HG03354 (cell line): ENCODE data around the gene MOGAT1.
A peak's percentile ranks its signal among the peaks of the same experiment; 100 is the strongest.
"Not testable (repeated sequence)": the region's sequence is repeated elsewhere in the genome, so short reads cannot be mapped to it uniquely, and the experiment has no call there.

Experiments used
- ATAC-seq: cut with Tn5 transposase; IDR thresholded peaks from one replicate; pipeline ENCODE4 v1.9.1; 2021; ENCODE audit warnings: mild to moderate bottlenecking; ENCODE audit not compliant: unreplicated experiment, poor library complexity, severe bottlenecking

The MOGAT1 gene

DNA sequence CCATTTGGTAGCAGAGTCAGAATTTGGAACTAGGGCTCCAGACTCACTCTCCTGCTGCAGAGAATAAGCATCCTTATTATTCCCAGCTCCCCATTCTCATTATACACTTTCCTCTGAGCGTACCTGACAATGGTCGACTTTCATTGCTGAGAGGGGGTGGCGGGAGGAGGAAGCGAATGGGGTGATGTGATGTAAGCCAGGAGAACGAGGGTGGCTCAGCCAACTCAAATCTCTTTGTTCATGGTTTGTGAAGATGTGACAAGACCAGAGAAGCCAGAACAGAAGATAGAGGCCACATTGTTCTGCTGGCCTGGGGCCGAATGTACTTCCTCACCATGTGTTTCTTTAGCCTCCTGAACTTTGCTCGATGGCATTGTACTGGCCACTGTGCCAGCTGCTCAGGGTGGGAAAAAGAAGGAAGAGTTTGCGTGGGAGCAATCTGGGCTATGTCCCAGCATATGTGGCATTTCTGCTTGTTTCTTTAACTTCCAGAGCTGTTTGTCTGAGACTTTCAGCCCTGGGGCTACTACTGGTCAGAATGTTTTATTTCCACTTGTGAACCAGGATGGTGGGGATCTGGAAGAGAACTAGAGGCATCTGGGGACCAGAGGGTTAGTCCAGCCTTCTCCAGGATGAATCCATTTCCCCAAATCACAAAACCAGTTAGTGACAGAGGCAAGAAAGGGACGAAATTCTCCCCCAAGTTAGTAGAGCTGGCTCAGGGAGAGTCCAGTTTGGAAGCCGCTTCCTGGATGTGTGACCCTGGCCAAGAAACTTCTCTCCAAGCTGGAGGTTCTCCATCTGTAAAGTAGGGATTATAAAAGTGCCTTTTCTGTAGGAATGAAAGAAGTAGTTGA, 62.6 kb downstream of the MOGAT1 start:
- ATAC-seq: no peak

DNA sequence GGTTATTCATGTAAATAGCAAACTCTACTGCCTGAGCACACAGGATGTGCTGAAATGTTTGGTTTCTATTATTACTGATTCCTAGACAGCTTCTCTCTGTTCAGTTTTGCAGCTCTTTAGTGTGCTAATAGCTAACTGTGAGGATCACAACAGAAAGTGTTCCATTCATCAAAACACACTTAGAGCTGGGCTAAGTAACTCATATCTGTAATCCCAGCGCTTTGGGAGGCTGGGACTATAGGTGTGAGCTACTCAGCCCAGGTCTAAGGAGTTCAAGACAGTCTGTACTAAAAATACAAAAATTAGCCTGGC, 63.2 kb downstream of the MOGAT1 start:
- peak; percentile 81 for ATAC-seq

DNA sequence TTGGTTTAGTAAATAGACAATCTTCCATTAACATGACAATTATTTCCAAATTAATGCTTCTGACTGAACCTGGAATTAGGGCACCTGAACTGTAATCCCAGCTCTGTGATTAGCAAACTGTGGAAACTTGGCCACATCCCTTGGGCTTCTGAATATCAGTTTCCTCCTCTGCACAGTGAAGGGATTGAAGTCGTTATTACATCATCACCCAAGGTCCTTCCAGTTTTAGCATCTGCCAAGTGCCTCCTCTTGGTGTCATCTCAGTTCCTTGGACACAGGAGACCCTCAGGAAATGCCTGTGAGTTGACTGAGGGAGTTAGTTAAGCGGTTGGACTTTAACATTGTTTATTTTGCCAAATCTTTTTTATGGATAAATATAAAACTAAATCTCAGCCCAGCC, 64.8 kb downstream of the MOGAT1 start:
- ATAC-seq: no peak

DNA sequence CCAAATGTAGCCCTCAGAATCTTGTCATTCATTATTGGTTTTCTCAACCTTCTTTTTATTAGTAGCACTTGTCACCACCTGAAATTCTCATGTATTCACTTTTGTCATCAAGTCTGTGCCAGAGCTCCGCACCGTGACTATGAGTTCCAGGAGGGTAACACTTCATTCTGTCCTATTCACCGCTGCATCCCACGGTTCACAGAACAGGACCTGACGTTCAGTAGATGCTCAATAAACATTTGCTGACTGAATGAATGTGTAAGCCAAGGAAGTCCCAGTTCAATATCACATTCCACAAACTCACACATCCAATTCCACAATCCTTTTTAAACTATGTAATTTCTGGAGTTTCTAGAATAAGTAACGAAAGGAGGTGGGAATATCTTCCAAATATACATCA, 65.5 kb downstream of the MOGAT1 start:
- ATAC-seq: no peak

DNA sequence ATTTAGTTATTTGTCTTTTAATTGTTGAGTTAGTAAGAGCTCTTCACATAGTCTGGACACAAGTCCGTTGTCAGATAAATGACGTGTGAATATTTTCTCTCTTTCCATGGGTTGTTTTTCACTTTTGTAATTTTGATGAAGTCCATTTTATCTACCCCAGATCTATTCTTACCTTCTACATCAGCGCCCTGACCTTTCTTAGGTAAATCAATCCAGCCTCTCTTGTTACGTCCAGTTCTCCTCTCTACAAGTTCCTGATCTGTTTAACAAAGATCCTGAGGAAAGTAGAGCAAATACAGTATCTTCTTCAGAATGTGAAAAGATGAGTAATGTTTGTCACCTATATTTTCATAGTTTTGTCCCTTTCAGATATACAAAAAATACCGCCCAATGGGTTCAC, 66.9 kb downstream of the MOGAT1 start:
- ATAC-seq: no peak

DNA sequence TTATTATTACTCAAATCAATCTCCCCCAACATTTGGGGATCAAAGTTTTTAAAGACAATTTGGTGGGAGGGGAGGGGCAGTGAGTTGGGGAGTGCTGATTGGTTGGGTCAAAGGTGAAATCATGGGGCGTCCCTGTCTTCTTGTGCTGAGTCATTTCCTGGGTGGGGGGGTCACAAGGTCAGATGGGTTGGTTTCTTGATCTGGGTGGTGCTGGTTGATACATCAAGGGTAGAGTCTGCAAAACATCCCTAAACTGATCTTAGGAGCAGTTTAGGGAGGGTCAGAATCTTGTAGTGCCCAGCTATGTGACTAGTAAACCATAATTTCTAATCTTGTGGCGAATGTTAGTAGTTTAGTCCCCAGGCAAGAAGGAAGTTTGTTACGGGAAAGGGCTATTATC, 67.4 kb downstream of the MOGAT1 start:
- ATAC-seq: no peak

DNA sequence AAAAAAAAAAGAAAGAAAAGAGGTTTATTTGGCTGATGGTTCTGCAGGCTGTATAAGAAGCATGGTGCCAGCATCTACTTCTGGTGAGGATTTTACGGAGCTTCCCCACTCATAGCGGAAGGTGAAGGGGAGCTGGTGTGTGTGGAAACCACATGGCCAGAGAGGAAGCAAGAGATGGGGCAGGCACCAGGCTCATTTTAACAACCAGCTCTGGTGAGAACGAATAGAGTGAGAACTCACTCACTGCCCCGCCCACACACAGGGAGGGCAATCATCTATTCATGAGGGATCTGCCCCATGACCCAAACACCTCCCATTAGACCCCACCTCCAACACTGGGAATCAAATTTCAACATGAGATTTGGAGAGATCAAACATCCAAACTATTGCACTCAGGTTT, 68.5 kb downstream of the MOGAT1 start:
- ATAC-seq: no peak

DNA sequence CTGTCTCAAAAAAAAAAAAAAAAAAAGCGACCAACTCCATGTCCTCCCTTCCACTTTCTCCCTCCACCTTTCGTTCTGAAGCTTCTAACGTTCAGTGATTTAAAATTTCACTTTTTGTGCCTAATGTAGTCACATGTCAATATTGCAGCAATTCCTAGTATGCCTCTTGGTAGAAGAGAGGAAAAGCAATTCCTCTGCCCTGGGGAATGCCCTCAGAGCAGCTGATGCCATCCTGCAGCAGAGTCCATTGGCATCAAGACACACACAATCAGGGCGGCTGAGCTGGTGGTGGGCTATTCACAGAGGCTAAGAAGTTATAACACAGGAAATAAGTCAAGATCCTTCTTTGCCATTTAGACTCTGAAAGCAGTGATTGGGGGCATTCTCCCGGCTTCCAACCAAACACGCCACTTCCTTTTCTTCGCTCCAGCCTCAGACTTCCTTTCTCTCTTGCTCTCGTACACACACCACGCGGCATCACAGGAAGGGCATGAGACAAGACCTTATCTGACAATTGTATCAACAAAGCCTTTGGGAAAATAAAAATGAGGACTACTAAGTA, 71.9 kb downstream of the MOGAT1 start:
- ATAC-seq: no peak

DNA sequence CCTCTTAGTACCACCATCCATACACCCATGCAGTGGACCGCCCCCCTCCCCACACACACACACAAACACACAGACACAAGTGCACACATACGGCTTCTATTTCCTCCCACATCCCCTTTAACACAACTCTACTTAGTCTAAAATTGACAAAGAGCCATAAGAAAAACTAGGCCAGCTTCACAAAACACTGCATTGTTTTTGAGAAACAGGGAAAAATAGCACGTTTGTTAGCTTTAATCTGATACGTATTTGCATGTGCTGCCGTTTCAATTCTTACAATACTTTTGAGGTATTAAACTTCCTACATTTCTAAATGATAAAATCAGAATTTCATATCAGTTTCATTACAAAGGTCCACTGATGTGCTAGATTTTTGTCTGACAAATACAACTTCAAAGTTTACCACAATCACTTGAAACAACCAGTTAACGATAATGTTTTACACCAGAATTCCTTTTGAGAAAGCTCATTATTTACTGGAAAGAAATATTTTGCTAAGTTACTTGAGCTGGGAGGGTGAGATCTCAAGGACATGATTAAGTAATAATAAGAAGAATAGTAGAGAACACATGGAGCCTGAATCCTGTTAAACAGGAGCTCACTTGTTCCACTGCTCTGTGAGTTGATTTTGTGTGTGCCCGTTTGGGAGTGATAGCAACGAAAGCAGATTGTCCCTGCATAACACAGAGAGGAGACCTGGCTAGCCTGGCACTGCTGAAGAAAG, 74.5 kb downstream of the MOGAT1 start:
- no peak for ATAC-seq

DNA sequence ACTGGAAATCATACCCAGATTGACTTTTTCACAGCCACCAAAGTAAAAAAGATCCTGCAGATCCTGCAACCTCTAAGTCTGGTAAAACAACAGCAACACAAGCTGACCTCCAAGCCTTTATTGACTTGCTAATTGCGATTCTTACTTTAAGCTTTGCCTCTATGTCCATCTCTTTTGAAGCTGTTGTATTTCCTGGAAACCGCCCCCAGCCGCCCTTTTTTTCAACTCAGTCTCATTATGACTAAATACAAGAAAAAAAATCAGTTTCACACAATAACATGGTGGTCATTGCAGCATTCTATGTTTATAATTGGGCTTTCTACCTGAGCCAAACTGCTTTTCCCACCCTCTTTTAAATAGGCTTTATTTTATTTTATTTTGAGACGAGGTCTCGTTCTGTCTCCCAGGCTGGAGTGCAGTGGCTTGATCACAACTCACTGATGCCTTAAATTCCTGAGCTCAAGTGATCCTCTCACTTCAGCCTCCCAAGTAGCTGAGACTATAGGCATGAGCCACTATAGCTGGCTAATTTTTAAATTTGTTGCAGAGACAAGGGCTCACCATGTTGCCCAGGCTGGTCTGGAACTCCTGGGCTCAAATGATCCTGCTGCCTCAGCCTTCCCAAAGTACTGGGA, 76.2 kb downstream of the MOGAT1 start:
- peak; percentile 74 for ATAC-seq

DNA sequence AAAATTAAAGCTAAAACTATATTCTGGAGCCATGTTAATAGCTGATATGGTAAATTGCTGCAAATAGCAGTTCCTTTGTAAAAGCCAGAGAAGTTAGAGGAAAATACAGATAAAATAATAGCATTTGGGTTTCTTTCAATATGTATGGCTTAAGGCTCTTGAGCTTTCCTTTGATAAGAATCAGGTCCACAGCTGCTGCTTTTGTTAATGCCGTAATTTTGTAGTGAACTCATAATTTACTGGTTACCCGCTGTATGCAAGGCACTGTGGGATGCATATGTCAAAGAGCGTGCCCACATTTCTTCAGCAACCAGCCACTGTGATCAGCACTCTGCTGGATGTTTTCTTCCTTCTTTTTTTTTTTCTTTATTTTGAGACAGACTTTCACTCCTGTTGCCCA, 79.1 kb downstream of the MOGAT1 start:
- ATAC-seq: no peak

DNA sequence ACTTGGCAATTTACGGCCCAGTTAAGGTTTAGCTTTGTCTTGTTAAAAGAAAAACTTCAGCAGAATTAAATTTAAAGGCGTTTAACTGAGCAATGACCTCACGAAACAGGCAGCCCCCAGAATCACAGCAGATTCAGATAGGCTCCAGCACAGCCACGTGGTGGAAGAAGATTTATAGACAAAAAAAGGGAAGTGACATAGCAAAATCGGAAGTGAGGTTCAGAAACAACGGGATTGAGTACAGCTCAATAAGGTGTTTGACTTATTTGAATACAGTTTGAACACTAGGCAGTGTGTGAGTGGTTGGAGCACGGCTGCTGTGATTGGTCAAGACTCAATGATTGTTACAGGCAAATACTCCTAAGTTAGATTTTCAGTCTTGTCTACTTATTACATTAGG, 79.8 kb downstream of the MOGAT1 start:
- ATAC-seq: peak; percentile 51

DNA sequence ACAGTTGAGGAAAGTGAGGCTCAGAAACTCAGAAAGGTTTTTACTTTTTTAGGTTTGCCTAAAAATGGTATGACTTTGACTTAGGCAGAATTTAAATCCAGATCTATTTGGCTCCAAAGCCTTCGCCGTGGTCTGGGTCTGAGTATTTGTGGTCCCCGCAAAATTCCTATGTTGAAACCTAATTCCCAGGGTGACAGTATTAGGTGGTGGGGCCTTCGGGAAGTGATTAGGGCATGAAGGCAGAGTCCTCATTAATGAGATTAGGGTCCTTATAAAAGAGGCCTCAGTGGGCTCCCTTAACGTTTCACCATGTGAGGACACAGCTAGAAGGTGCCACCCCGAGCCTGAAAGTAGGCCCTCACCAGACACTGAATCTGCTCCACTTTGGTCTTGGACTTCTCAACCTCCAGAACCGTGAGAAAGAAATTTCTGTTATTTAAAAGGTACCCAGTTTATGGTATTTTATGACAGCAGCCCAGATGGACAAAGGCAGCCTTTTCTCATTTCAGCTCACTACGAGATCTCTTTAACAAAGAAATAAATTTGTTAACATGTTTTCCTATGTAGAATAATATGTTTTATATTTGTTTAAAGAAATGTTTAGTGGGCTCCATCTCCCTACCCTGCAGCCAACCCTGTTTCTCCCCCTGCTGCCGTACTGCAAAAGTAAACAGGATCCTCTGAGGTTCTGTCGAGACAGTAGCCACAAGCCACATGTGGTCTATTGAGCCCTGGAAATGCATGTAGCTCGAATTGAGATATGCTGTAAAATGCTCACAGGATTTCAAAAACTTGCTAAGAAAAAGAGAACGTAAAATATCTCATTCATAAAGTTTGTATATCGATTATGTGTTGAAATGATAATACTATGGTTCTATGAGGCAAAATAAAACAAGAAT, 80.6 kb downstream of the MOGAT1 start:
- no peak for ATAC-seq

DNA sequence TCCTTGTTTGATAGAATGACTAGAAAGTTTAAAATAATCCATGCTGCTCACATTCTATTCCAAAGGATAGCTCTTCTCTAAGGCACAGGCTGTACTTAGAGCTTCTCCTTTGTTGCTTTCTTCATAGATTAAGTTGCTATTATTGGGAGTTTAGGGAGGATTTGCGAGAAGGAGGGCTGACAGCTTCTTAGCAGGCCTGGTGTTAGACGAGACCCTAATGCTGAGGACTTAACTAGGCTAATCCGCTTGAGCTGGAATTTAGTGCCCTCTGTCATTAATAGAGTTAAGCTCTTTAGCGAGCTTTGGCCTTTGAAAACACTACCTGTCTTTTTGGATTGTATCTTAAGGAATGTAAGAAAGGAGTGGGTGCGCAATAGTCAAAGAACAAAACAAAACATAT, 81.3 kb downstream of the MOGAT1 start:
- no peak for ATAC-seq

DNA sequence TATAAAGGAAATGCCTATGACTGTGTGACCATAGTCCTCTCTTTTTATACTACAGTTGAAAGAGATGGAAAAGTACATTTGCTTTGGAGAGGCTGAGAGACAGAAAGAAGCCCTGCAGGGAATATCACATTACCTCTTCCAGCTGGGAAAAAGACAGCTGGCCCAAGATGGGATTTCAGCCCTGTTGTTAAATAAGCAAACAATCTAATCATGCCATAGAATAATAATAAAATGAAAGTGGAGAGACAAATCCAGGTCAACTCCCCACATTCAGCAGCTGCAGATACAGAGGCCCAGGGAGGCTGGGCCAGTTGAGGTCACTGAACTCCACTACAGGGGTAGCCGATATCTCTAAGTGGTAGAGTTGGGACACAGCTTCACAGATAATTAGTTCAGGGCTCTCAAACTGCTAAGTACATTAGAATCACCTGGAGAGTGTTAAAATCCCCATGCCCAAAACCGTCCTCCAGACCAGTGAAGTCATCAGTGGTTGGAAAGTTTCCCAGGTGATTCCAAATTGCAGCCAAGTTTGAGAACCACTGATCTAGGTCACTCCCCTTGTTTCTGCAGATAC, 81.9 kb downstream of the MOGAT1 start:
- ATAC-seq: no peak

DNA sequence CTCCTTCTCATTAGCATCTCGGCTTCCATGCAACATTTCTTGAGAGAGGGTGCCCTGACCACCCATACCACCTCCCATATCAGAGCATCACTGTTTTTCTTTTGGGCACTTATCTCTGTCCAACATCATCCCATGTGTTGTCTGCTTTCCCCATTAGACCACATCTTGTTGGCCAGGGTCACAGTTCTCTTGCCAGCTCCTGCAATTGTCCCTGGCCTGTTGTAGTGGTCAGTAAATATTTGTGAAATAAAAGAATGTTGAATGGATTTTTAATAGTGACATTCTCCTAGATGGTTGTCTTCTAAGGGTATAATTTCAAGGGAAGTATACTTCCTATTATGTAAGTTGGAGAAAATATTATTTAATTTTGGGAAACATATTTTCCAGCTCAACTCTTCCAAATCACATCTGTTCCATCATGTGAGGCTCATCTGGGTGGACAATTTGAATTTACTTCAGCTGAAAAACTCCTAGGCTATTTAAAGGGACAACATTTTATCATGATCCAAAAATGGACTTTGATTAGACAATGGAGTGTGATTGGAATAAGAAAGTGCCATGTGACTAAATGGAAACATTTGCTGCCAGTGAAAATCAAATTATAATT, 83.0 kb downstream of the MOGAT1 start:
- no peak for ATAC-seq

DNA sequence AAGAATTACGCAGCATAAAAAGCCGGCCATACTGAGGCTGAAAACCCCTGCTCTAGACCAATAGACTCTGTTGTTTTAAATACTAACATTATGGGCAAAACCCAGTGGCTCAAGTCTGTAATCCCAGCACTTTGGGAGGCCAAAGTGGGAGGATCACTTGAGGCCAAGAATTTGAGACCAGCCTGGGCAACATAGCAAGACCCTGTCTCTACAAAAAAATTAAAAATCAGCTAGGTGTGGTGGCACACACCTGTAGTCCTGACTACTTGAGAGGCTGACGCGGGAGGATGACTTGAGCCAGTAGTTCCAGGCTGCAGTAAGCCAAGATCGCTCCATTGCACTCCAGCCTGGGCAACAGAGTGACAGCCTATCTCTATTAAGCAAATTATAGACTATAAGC, 84.1 kb downstream of the MOGAT1 start:
- ATAC-seq: not testable (repeated sequence)

DNA sequence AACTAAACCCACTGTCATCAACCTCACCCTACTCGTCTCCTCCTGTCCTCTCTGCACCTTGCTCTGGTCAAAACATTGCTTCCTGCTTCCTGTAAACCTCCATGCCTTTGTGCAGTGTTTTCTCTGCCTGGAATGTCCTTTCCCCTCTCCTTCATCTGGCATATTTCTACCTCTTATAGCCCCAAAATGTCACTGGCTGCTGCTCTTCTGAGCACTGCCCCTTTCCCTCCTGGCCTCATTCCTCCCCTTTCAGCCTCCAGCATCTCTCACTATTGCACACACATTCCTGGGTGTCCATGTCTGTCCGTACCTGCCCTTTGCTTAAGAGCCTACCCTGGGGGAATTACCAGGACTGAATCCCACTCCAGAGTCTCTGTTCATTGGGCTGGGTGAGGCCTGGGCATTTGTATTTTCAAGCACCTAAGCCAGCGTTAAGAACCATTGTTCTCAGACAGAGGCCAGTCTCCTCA, 84.9 kb downstream of the MOGAT1 start:
- no peak for ATAC-seq
